ENCODE results near the gene NEDD4L.

NEDD4L gene

GRCh38 chr18:58052960-58053359 is 8.9 kb downstream of the NEDD4L start:
- no peak overlapping the region for H3K27ac ChIP-seq (ENCODE audit: low read depth, low read length)
- H3K36me3 ChIP-seq (ENCODE audit: control insufficient read depth, insufficient read depth, low read length), result no peaks in the 10 kb centered on the region

GRCh38 chr18:58054041-58054781 is 10.2 kb downstream of the NEDD4L start:
- H3K27me3 ChIP-seq (ENCODE audit: control insufficient read depth, insufficient read depth, low read length), result no peaks in the 10 kb centered on the region
- no peaks in the 10 kb centered on the region for H3K9me3 ChIP-seq (ENCODE audit: control insufficient read depth, insufficient read depth, low read depth, low read length)
- no peak overlapping the region for H3K4me3 ChIP-seq (ENCODE audit: low read depth, low read length)
- no peaks in the 10 kb centered on the region for H3K36me3 ChIP-seq (ENCODE audit: control insufficient read depth, insufficient read depth, low read length)
- peaks cover 14% of the 10 kb centered on the region for H3K4me1 ChIP-seq (ENCODE audit: control insufficient read depth, insufficient read depth, low read length)
- no peak overlapping the region for H3K9ac ChIP-seq (ENCODE audit: low read length)
- H3K27ac ChIP-seq (ENCODE audit: low read depth, low read length), result no peak overlapping the region

More at GRCh38 chr18:58052960-58053359, 8.9 kb downstream of the NEDD4L start:
- Histone ChIP-seq H3K9ac (ENCODE audit: low read length) (no peak overlapping the region), H3K27me3 (ENCODE audit: control insufficient read depth, insufficient read depth, low read length) (no peaks in the 10 kb centered on the region), H3K4me1 (ENCODE audit: control insufficient read depth, insufficient read depth, low read length) (peaks cover 21% of the 10 kb centered on the region), H3K4me3 (ENCODE audit: low read depth, low read length) (no peak overlapping the region), H3K9me3 (ENCODE audit: control insufficient read depth, insufficient read depth, low read depth, low read length) (no peaks in the 10 kb centered on the region)

GRCh38 chr18:58055890-58056558 is 12.0 kb downstream of the NEDD4L start:
- no peaks in the 10 kb centered on the region for H3K36me3 ChIP-seq (ENCODE audit: control insufficient read depth, insufficient read depth, low read length)
- H3K9ac ChIP-seq (ENCODE audit: low read length), result no peak overlapping the region
- peaks cover 14% of the 10 kb centered on the region for H3K4me1 ChIP-seq (ENCODE audit: control insufficient read depth, insufficient read depth, low read length)
- H3K9me3 ChIP-seq (ENCODE audit: control insufficient read depth, insufficient read depth, low read depth, low read length), result no peaks in the 10 kb centered on the region
- H3K27ac ChIP-seq (ENCODE audit: low read depth, low read length), result no peak overlapping the region
- no peaks in the 10 kb centered on the region for H3K27me3 ChIP-seq (ENCODE audit: control insufficient read depth, insufficient read depth, low read length)
- H3K4me3 ChIP-seq (ENCODE audit: low read depth, low read length), result no peak overlapping the region

GRCh38 chr18:58056852-58057251 is 12.8 kb downstream of the NEDD4L start:
- no peak overlapping the region for H3K27ac ChIP-seq (ENCODE audit: low read depth, low read length)
- no peaks in the 10 kb centered on the region for H3K9me3 ChIP-seq (ENCODE audit: control insufficient read depth, insufficient read depth, low read depth, low read length)
- H3K27me3 ChIP-seq (ENCODE audit: control insufficient read depth, insufficient read depth, low read length), result no peaks in the 10 kb centered on the region
- no peaks in the 10 kb centered on the region for H3K36me3 ChIP-seq (ENCODE audit: control insufficient read depth, insufficient read depth, low read length)
- no peak overlapping the region for H3K4me3 ChIP-seq (ENCODE audit: low read depth, low read length)
- no peak overlapping the region for H3K9ac ChIP-seq (ENCODE audit: low read length)
- H3K4me1 ChIP-seq (ENCODE audit: control insufficient read depth, insufficient read depth, low read length), result peaks cover 14% of the 10 kb centered on the region

GRCh38 chr18:58057291-58057965 is 13.4 kb downstream of the NEDD4L start:
- no peak overlapping the region for H3K9ac ChIP-seq (ENCODE audit: low read length)
- H3K27me3 ChIP-seq (ENCODE audit: control insufficient read depth, insufficient read depth, low read length), result no peaks in the 10 kb centered on the region
- peaks cover 14% of the 10 kb centered on the region for H3K4me1 ChIP-seq (ENCODE audit: control insufficient read depth, insufficient read depth, low read length)
- no peaks in the 10 kb centered on the region for H3K9me3 ChIP-seq (ENCODE audit: control insufficient read depth, insufficient read depth, low read depth, low read length)
- no peaks in the 10 kb centered on the region for H3K36me3 ChIP-seq (ENCODE audit: control insufficient read depth, insufficient read depth, low read length)
- no peak overlapping the region for H3K27ac ChIP-seq (ENCODE audit: low read depth, low read length)
- no peak overlapping the region for H3K4me3 ChIP-seq (ENCODE audit: low read depth, low read length)

GRCh38 chr18:58058720-58059119 is 14.7 kb downstream of the NEDD4L start:
- Histone ChIP-seq H3K9ac (ENCODE audit: low read length) (no peak overlapping the region), H3K4me3 (ENCODE audit: low read depth, low read length) (no peak overlapping the region), H3K27ac (ENCODE audit: low read depth, low read length) (no peak overlapping the region), H3K4me1 (ENCODE audit: control insufficient read depth, insufficient read depth, low read length) (peaks cover 12% of the 10 kb centered on the region), H3K9me3 (ENCODE audit: control insufficient read depth, insufficient read depth, low read depth, low read length) (no peaks in the 10 kb centered on the region), H3K27me3 (ENCODE audit: control insufficient read depth, insufficient read depth, low read length) (no peaks in the 10 kb centered on the region), H3K36me3 (ENCODE audit: control insufficient read depth, insufficient read depth, low read length) (no peaks in the 10 kb centered on the region)

- Histone ChIP-seq H3K36me3 (ENCODE audit: control insufficient read depth, insufficient read depth, low read length) (no peaks in the 10 kb centered on the region), H3K9ac (ENCODE audit: low read length) (no peak overlapping the region), H3K27me3 (ENCODE audit: control insufficient read depth, insufficient read depth, low read length) (no peaks in the 10 kb centered on the region)
Measured at GRCh38 chr18:58060254-58060653, 16.2 kb downstream of the NEDD4L start.

GRCh38 chr18:58061349-58061748 is 17.3 kb downstream of the NEDD4L start:
- H3K27ac ChIP-seq (ENCODE audit: low read depth, low read length), result no peak overlapping the region
- no peaks in the 10 kb centered on the region for H3K36me3 ChIP-seq (ENCODE audit: control insufficient read depth, insufficient read depth, low read length)
- H3K4me1 ChIP-seq (ENCODE audit: control insufficient read depth, insufficient read depth, low read length), result 0 out of 2 replicates have a peak, but pooled peaks cover 3% of the 10 kb centered on the region
- H3K9ac ChIP-seq (ENCODE audit: low read length), result no peak overlapping the region
- no peaks in the 10 kb centered on the region for H3K27me3 ChIP-seq (ENCODE audit: control insufficient read depth, insufficient read depth, low read length)
- no peak overlapping the region for H3K4me3 ChIP-seq (ENCODE audit: low read depth, low read length)
- no peaks in the 10 kb centered on the region for H3K9me3 ChIP-seq (ENCODE audit: control insufficient read depth, insufficient read depth, low read depth, low read length)

More at GRCh38 chr18:58060254-58060653, 16.2 kb downstream of the NEDD4L start:
- H3K27ac ChIP-seq (ENCODE audit: low read depth, low read length), result no peak overlapping the region
- no peaks in the 10 kb centered on the region for H3K9me3 ChIP-seq (ENCODE audit: control insufficient read depth, insufficient read depth, low read depth, low read length)
- H3K4me1 ChIP-seq (ENCODE audit: control insufficient read depth, insufficient read depth, low read length), result peaks cover 3% of the 10 kb centered on the region; the same call in 1 of the 2 replicates
- H3K4me3 ChIP-seq (ENCODE audit: low read depth, low read length), result no peak overlapping the region

GRCh38 chr18:58064406-58064998 is 20.5 kb downstream of the NEDD4L start:
- Histone ChIP-seq H3K27ac (ENCODE audit: low read depth, low read length) (no peak overlapping the region), H3K4me1 (ENCODE audit: control insufficient read depth, insufficient read depth, low read length) (peaks cover 9% of the 10 kb centered on the region), H3K27me3 (ENCODE audit: control insufficient read depth, insufficient read depth, low read length) (no peaks in the 10 kb centered on the region), H3K9ac (ENCODE audit: low read length) (no peak overlapping the region), H3K9me3 (ENCODE audit: control insufficient read depth, insufficient read depth, low read depth, low read length) (no peaks in the 10 kb centered on the region), H3K36me3 (ENCODE audit: control insufficient read depth, insufficient read depth, low read length) (no peaks in the 10 kb centered on the region), H3K4me3 (ENCODE audit: low read depth, low read length) (no peak overlapping the region)

GRCh38 chr18:58065956-58066355 is 21.9 kb downstream of the NEDD4L start:
- H3K27me3 ChIP-seq (ENCODE audit: control insufficient read depth, insufficient read depth, low read length), result no peaks in the 10 kb centered on the region
- no peak overlapping the region for H3K4me3 ChIP-seq (ENCODE audit: low read depth, low read length)
- no peaks in the 10 kb centered on the region for H3K9me3 ChIP-seq (ENCODE audit: control insufficient read depth, insufficient read depth, low read depth, low read length)
- H3K4me1 ChIP-seq (ENCODE audit: control insufficient read depth, insufficient read depth, low read length), result peaks cover 14% of the 10 kb centered on the region
- H3K27ac ChIP-seq (ENCODE audit: low read depth, low read length), result no peak overlapping the region
- no peak overlapping the region for H3K9ac ChIP-seq (ENCODE audit: low read length)
- no peaks in the 10 kb centered on the region for H3K36me3 ChIP-seq (ENCODE audit: control insufficient read depth, insufficient read depth, low read length)

All from HUES6 (cell line).